Measurements from ENCODE around the gene NHSL1.
"Not testable (repeated sequence)": the region's sequence is repeated elsewhere in the genome, so short reads cannot be mapped to it uniquely, and the experiment has no call there.

NHSL1 gene

GRCh38 chr6:138456401-138456790, 42.9 kb downstream of the NHSL1 start:
- DNase-seq, result no peak

GRCh38 chr6:138455746-138456400, 43.4 kb downstream of the NHSL1 start:
- no peak for DNase-seq

GRCh38 chr6:138454981-138455706, 44.1 kb downstream of the NHSL1 start:
- DNase-seq, result no peak

- no peak for DNase-seq
Measured at GRCh38 chr6:138451043-138451442, 48.3 kb downstream of the NHSL1 start.

- no peak for DNase-seq
Measured at GRCh38 chr6:138450445-138450844, 48.8 kb downstream of the NHSL1 start.

GRCh38 chr6:138446821-138447220, 52.5 kb downstream of the NHSL1 start:
- DNase-seq, result no peak

- no peak for DNase-seq
Measured at GRCh38 chr6:138443979-138444378, 55.3 kb downstream of the NHSL1 start.

- DNase-seq, result no peak
Measured at GRCh38 chr6:138442663-138443062, 56.6 kb downstream of the NHSL1 start.

- DNase-seq, result no peak
Measured at GRCh38 chr6:138441965-138442364, 57.3 kb downstream of the NHSL1 start.

GRCh38 chr6:138440758-138441357, 58.4 kb downstream of the NHSL1 start:
- DNase-seq, result no peak

GRCh38 chr6:138440296-138440695, 59.0 kb downstream of the NHSL1 start:
- no peak for DNase-seq

- no peak for DNase-seq
Measured at GRCh38 chr6:138439546-138439945, 59.7 kb downstream of the NHSL1 start.

GRCh38 chr6:138434925-138435324, 64.4 kb downstream of the NHSL1 start:
- no peak for DNase-seq

GRCh38 chr6:138434096-138434495, 65.2 kb downstream of the NHSL1 start:
- DNase-seq, result no peak

GRCh38 chr6:138432063-138432356, 67.3 kb downstream of the NHSL1 start:
- DNase-seq, result no peak

GRCh38 chr6:138431256-138432062, 67.8 kb downstream of the NHSL1 start:
- no peak for DNase-seq

GRCh38 chr6:138430361-138431145, 68.7 kb downstream of the NHSL1 start:
- DNase-seq, result no peak

- no peak for DNase-seq
Measured at GRCh38 chr6:138429761-138430160, 69.5 kb downstream of the NHSL1 start.

- DNase-seq, result peak; percentile 18
Measured at GRCh38 chr6:138428944-138429598, 70.2 kb downstream of the NHSL1 start.

GRCh38 chr6:138427701-138428100, 71.6 kb downstream of the NHSL1 start:
- DNase-seq, result no peak

- no peak for DNase-seq
Measured at GRCh38 chr6:138426500-138427123, 72.7 kb downstream of the NHSL1 start.

- DNase-seq, result not testable (repeated sequence)
Measured at GRCh38 chr6:138425256-138425655, 74.0 kb downstream of the NHSL1 start.
